Transverse colon (tissue), 4 donors: ENCODE data around the gene GALNT18.

Source experiments
- EP300 ChIP-seq: sonication (generic); formaldehyde crosslinking; IDR thresholded peaks from one replicate; pipeline ENCODE4 v1.6.1; 2017; ENCODE audit warnings: antibody characterized with exemption, low read depth
- POLR2A ChIP-seq: fragments of 450-650 bp; IDR thresholded peaks from one replicate; pipeline ENCODE4 v1.6.1; 2016; ENCODE audit warnings: antibody characterized with exemption, mild to moderate bottlenecking, moderate library complexity
- POLR2AphosphoS5 ChIP-seq, 3 donors: sonication (generic); formaldehyde crosslinking; IDR thresholded peaks; one replicate each; pipeline ENCODE4 v1.6.1; 2016; ENCODE audit warnings: antibody characterized with exemption in 3 of 3
- TF ChIP-seq, protein P1 (sequence below), 5 experiments: fragments of 200-600 bp in 3 of 5; fragments of 450-650 bp in 2 of 5; sonication (generic) in 3 of 5; IDR thresholded peaks; 1 replicate in 2 of 5; 2 replicates in 3 of 5; pipeline ENCODE4 v1.5.1; 2016 to 2017; ENCODE audit warnings: antibody characterized with exemption in 5 of 5, inconsistent platforms in 3 of 5, mild to moderate bottlenecking in 2 of 5, moderate library complexity in 1 of 5

DNA sequence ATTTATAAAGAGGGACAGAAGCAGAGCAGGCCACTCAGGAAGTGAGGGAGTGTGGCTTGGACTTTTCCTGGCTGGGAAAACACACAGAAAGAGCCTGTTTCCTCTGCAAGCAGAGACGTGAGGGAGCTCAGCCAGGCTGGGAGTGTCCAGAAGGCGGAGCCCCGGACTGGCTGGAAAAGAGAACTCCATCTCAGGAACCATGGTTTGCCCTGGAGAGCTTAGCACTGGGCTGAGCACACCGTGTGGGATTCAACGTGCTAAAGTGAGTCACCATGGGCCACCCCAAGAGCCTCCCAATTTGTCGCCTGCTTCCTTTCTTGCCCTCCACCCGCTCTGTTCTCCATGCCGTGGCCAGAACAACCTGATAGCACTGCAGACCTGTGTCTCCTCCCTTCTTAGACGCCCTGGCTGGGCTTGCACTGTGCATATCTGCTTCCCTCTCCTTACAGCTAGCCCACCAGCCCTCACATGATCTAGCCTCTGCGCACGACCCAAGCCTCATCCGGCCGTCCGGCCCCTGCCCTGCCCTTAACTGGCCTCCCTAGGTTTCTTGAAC lies 51.8 kb downstream of the GALNT18 start:
- TF ChIP-seq, protein P1, sequence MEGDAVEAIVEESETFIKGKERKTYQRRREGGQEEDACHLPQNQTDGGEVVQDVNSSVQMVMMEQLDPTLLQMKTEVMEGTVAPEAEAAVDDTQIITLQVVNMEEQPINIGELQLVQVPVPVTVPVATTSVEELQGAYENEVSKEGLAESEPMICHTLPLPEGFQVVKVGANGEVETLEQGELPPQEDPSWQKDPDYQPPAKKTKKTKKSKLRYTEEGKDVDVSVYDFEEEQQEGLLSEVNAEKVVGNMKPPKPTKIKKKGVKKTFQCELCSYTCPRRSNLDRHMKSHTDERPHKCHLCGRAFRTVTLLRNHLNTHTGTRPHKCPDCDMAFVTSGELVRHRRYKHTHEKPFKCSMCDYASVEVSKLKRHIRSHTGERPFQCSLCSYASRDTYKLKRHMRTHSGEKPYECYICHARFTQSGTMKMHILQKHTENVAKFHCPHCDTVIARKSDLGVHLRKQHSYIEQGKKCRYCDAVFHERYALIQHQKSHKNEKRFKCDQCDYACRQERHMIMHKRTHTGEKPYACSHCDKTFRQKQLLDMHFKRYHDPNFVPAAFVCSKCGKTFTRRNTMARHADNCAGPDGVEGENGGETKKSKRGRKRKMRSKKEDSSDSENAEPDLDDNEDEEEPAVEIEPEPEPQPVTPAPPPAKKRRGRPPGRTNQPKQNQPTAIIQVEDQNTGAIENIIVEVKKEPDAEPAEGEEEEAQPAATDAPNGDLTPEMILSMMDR (IDR thresholded peaks at IDR 0.05) = no peak
- TF ChIP-seq POLR2A (no peak), POLR2AphosphoS5 (IDR thresholded peaks at IDR 0.05) (no peak), EP300 (no peak)
